GM18868 (cell line): Measurements from ENCODE around the gene ARHGEF7.

Source experiments
- ATAC-seq: cut with Tn5 transposase; IDR thresholded peaks from one replicate; pipeline ENCODE4 v1.9.1; 2021; ENCODE audit warnings: mild to moderate bottlenecking, moderate library complexity; ENCODE audit not compliant: unreplicated experiment

ARHGEF7 gene

GRCh38 chr13:111110054-111110453 is 5.1 kb upstream of the ARHGEF7 start:
- no peak for ATAC-seq

- no peak for ATAC-seq
These were observed 3.7 kb upstream of the ARHGEF7 start for GRCh38 chr13:111111376-111111937.

GRCh38 chr13:111112196-111112595 is 2.9 kb upstream of the ARHGEF7 start:
- no peak for ATAC-seq

- peak; percentile 36 for ATAC-seq
These were observed 599 bp upstream of the ARHGEF7 start for GRCh38 chr13:111114362-111115060.

GRCh38 chr13:111115965-111116521 is 933 bp downstream of the ARHGEF7 start:
- ATAC-seq, result peak; percentile 26

- ATAC-seq, result no peak
These were observed 1.7 kb downstream of the ARHGEF7 start for GRCh38 chr13:111116856-111117255.

- no peak for ATAC-seq
These were observed 2.2 kb downstream of the ARHGEF7 start for GRCh38 chr13:111117289-111117688.

GRCh38 chr13:111117961-111118360 is 2.9 kb downstream of the ARHGEF7 start:
- ATAC-seq, result no peak

- no peak for ATAC-seq
These were observed 3.9 kb downstream of the ARHGEF7 start for GRCh38 chr13:111118898-111119607.

- no peak for ATAC-seq
These were observed 4.9 kb downstream of the ARHGEF7 start for GRCh38 chr13:111119966-111120365.

- no peak for ATAC-seq
These were observed 5.3 kb downstream of the ARHGEF7 start for GRCh38 chr13:111120422-111120821.

GRCh38 chr13:111120913-111121312 is 5.8 kb downstream of the ARHGEF7 start:
- no peak for ATAC-seq

GRCh38 chr13:111121506-111121905 is 6.4 kb downstream of the ARHGEF7 start:
- ATAC-seq, result no peak

GRCh38 chr13:111122056-111122455 is 6.9 kb downstream of the ARHGEF7 start:
- no peak for ATAC-seq

GRCh38 chr13:111122631-111123030 is 7.5 kb downstream of the ARHGEF7 start:
- no peak for ATAC-seq

- no peak for ATAC-seq
These were observed 8.1 kb downstream of the ARHGEF7 start for GRCh38 chr13:111123221-111123620.

- no peak for ATAC-seq
These were observed 8.5 kb downstream of the ARHGEF7 start for GRCh38 chr13:111123649-111124048.

- no peak for ATAC-seq
These were observed 11.4 kb downstream of the ARHGEF7 start for GRCh38 chr13:111126509-111126908.

- ATAC-seq, result peak; percentile 99
These were observed 14.5 kb downstream of the ARHGEF7 start for GRCh38 chr13:111129465-111130115.

GRCh38 chr13:111130116-111130508 is 15.0 kb downstream of the ARHGEF7 start:
- peak; percentile 1 for ATAC-seq

- ATAC-seq, result no peak
These were observed 15.9 kb downstream of the ARHGEF7 start for GRCh38 chr13:111131048-111131447.
